Measurements from ENCODE around the gene MACROH2A1.

Gene MACROH2A1

GRCh38 chr5:135425641-135426040 lies 26.6 kb upstream of the MACROH2A1 start:
- no peaks in the 10 kb centered on the region for H3K9me3 ChIP-seq (ENCODE audit: control insufficient read depth, low read length)
- no peaks in the 10 kb centered on the region for H3K27me3 ChIP-seq (ENCODE audit: control insufficient read depth, insufficient read depth, low read length, poor library complexity, severe bottlenecking)
- no peak overlapping the region for H3K4me3 ChIP-seq (ENCODE audit: insufficient read depth, low read depth, low read length)
- H3K4me1 ChIP-seq (ENCODE audit: control insufficient read depth, insufficient read depth, low read length), result no peaks in the 10 kb centered on the region
- H3K36me3 ChIP-seq (ENCODE audit: control insufficient read depth, insufficient read depth, low read length), result no peaks in the 10 kb centered on the region
- no peak overlapping the region for H3K27ac ChIP-seq (ENCODE audit: insufficient read depth, low read depth, low read length, poor library complexity, severe bottlenecking)
- 43 to 50% methylated on average over 2 of the region's 2 CpGs for WGBS, 2 experiments

- Histone ChIP-seq H3K4me1 (ENCODE audit: control insufficient read depth, insufficient read depth, low read length) (no peaks in the 10 kb centered on the region), H3K36me3 (ENCODE audit: control insufficient read depth, insufficient read depth, low read length) (no peaks in the 10 kb centered on the region), H3K27ac (ENCODE audit: insufficient read depth, low read depth, low read length, poor library complexity, severe bottlenecking) (no peak overlapping the region), H3K9me3 (ENCODE audit: control insufficient read depth, low read length) (no peaks in the 10 kb centered on the region), H3K27me3 (ENCODE audit: control insufficient read depth, insufficient read depth, low read length, poor library complexity, severe bottlenecking) (no peaks in the 10 kb centered on the region), H3K4me3 (ENCODE audit: insufficient read depth, low read depth, low read length) (no peak overlapping the region)
- 93 to 95% methylated on average over 1 of the region's 1 CpG for WGBS, 2 experiments
Measured at GRCh38 chr5:135423846-135424168, 24.8 kb upstream of the MACROH2A1 start.

GRCh38 chr5:135423146-135423845 lies 24.3 kb upstream of the MACROH2A1 start:
- H3K4me3 ChIP-seq (ENCODE audit: insufficient read depth, low read depth, low read length), result no peak overlapping the region
- H3K36me3 ChIP-seq (ENCODE audit: control insufficient read depth, insufficient read depth, low read length), result no peaks in the 10 kb centered on the region
- H3K4me1 ChIP-seq (ENCODE audit: control insufficient read depth, insufficient read depth, low read length), result no peaks in the 10 kb centered on the region
- no peak overlapping the region for H3K27ac ChIP-seq (ENCODE audit: insufficient read depth, low read depth, low read length, poor library complexity, severe bottlenecking)
- no peaks in the 10 kb centered on the region for H3K9me3 ChIP-seq (ENCODE audit: control insufficient read depth, low read length)
- H3K27me3 ChIP-seq (ENCODE audit: control insufficient read depth, insufficient read depth, low read length, poor library complexity, severe bottlenecking), result no peaks in the 10 kb centered on the region
- WGBS, 2 experiments, result 92 to 96% methylated on average over 6 to 7 of the region's 7 CpGs

- Histone ChIP-seq H3K27ac (ENCODE audit: insufficient read depth, low read depth, low read length, poor library complexity, severe bottlenecking) (no peak overlapping the region), H3K4me1 (ENCODE audit: control insufficient read depth, insufficient read depth, low read length) (no peaks in the 10 kb centered on the region), H3K4me3 (ENCODE audit: insufficient read depth, low read depth, low read length) (no peak overlapping the region)
Measured at GRCh38 chr5:135422419-135422818, 23.4 kb upstream of the MACROH2A1 start.

GRCh38 chr5:135417083-135417482 lies 18.1 kb upstream of the MACROH2A1 start:
- H3K36me3 ChIP-seq (ENCODE audit: control insufficient read depth, insufficient read depth, low read length), result no peaks in the 10 kb centered on the region
- H3K4me1 ChIP-seq (ENCODE audit: control insufficient read depth, insufficient read depth, low read length), result no peaks in the 10 kb centered on the region
- no peaks in the 10 kb centered on the region for H3K9me3 ChIP-seq (ENCODE audit: control insufficient read depth, low read length)
- H3K27me3 ChIP-seq (ENCODE audit: control insufficient read depth, insufficient read depth, low read length, poor library complexity, severe bottlenecking), result no peaks in the 10 kb centered on the region
- no peak overlapping the region for H3K27ac ChIP-seq (ENCODE audit: insufficient read depth, low read depth, low read length, poor library complexity, severe bottlenecking)
- no peak overlapping the region for H3K4me3 ChIP-seq (ENCODE audit: insufficient read depth, low read depth, low read length)

More at GRCh38 chr5:135422419-135422818, 23.4 kb upstream of the MACROH2A1 start:
- Histone ChIP-seq H3K9me3 (ENCODE audit: control insufficient read depth, low read length) (no peaks in the 10 kb centered on the region), H3K27me3 (ENCODE audit: control insufficient read depth, insufficient read depth, low read length, poor library complexity, severe bottlenecking) (no peaks in the 10 kb centered on the region), H3K36me3 (ENCODE audit: control insufficient read depth, insufficient read depth, low read length) (no peaks in the 10 kb centered on the region)

GRCh38 chr5:135405082-135405481 lies 6.1 kb upstream of the MACROH2A1 start:
- peaks cover 34% of the 10 kb centered on the region for H3K27me3 ChIP-seq (ENCODE audit: control insufficient read depth, insufficient read depth, low read length, poor library complexity, severe bottlenecking)
- H3K27ac ChIP-seq (ENCODE audit: insufficient read depth, low read depth, low read length, poor library complexity, severe bottlenecking), result no peak overlapping the region
- WGBS, 2 experiments, result 87 to 100% methylated on average over 1 to 2 of the region's 2 CpGs

GRCh38 chr5:135402031-135402430 lies 3.0 kb upstream of the MACROH2A1 start:
- Histone ChIP-seq H3K9me3 (ENCODE audit: control insufficient read depth, low read length) (no peaks in the 10 kb centered on the region), H3K4me3 (ENCODE audit: insufficient read depth, low read depth, low read length) (no peak overlapping the region), H3K27ac (ENCODE audit: insufficient read depth, low read depth, low read length, poor library complexity, severe bottlenecking) (no peak overlapping the region), H3K4me1 (ENCODE audit: control insufficient read depth, insufficient read depth, low read length) (peaks cover 14% of the 10 kb centered on the region), H3K36me3 (ENCODE audit: control insufficient read depth, insufficient read depth, low read length) (no peaks in the 10 kb centered on the region), H3K27me3 (ENCODE audit: control insufficient read depth, insufficient read depth, low read length, poor library complexity, severe bottlenecking) (peaks cover 51% of the 10 kb centered on the region)
- 88 to 90% methylated on average over 1 to 2 of the region's 2 CpGs for WGBS, 2 experiments

More at GRCh38 chr5:135405082-135405481, 6.1 kb upstream of the MACROH2A1 start:
- no peaks in the 10 kb centered on the region for H3K36me3 ChIP-seq (ENCODE audit: control insufficient read depth, insufficient read depth, low read length)
- H3K4me3 ChIP-seq (ENCODE audit: insufficient read depth, low read depth, low read length), result no peak overlapping the region
- H3K4me1 ChIP-seq (ENCODE audit: control insufficient read depth, insufficient read depth, low read length), result no peaks in the 10 kb centered on the region
- no peaks in the 10 kb centered on the region for H3K9me3 ChIP-seq (ENCODE audit: control insufficient read depth, low read length)

GRCh38 chr5:135400866-135401265 lies 1.8 kb upstream of the MACROH2A1 start:
- peaks cover 17% of the 10 kb centered on the region for H3K4me1 ChIP-seq (ENCODE audit: control insufficient read depth, insufficient read depth, low read length)
- no peak overlapping the region for H3K4me3 ChIP-seq (ENCODE audit: insufficient read depth, low read depth, low read length)
- H3K36me3 ChIP-seq (ENCODE audit: control insufficient read depth, insufficient read depth, low read length), result no peaks in the 10 kb centered on the region
- no peak overlapping the region for H3K27ac ChIP-seq (ENCODE audit: insufficient read depth, low read depth, low read length, poor library complexity, severe bottlenecking)
- 5 to 6% methylated on average over 5 of the region's 5 CpGs for WGBS, 2 experiments
- H3K9me3 ChIP-seq (ENCODE audit: control insufficient read depth, low read length), result no peaks in the 10 kb centered on the region
- H3K27me3 ChIP-seq (ENCODE audit: control insufficient read depth, insufficient read depth, low read length, poor library complexity, severe bottlenecking), result peaks cover 52% of the 10 kb centered on the region

- H3K27me3 ChIP-seq (ENCODE audit: control insufficient read depth, insufficient read depth, low read length, poor library complexity, severe bottlenecking), result peaks cover 52% of the 10 kb centered on the region
- no peaks in the 10 kb centered on the region for H3K36me3 ChIP-seq (ENCODE audit: control insufficient read depth, insufficient read depth, low read length)
- no peak overlapping the region for H3K27ac ChIP-seq (ENCODE audit: insufficient read depth, low read depth, low read length, poor library complexity, severe bottlenecking)
- no peaks in the 10 kb centered on the region for H3K9me3 ChIP-seq (ENCODE audit: control insufficient read depth, low read length)
- peak overlapping the region; percentile 83 for H3K4me3 ChIP-seq (ENCODE audit: insufficient read depth, low read depth, low read length)
- WGBS, 2 experiments, result 1% methylated on average over 24 to 25 of the region's 25 CpGs
- peaks cover 17% of the 10 kb centered on the region for H3K4me1 ChIP-seq (ENCODE audit: control insufficient read depth, insufficient read depth, low read length)
Measured at GRCh38 chr5:135399794-135400542, 937 bp upstream of the MACROH2A1 start.

GRCh38 chr5:135398160-135398854 lies 724 bp downstream of the MACROH2A1 start:
- peaks cover 17% of the 10 kb centered on the region for H3K4me1 ChIP-seq (ENCODE audit: control insufficient read depth, insufficient read depth, low read length)
- no peaks in the 10 kb centered on the region for H3K36me3 ChIP-seq (ENCODE audit: control insufficient read depth, insufficient read depth, low read length)
- 0 to 1% methylated on average over 43 of the region's 43 CpGs for WGBS, 2 experiments
- peaks cover 50% of the 10 kb centered on the region for H3K27me3 ChIP-seq (ENCODE audit: control insufficient read depth, insufficient read depth, low read length, poor library complexity, severe bottlenecking)
- peak overlapping the region; percentile 83 for H3K4me3 ChIP-seq (ENCODE audit: insufficient read depth, low read depth, low read length)
- no peaks in the 10 kb centered on the region for H3K9me3 ChIP-seq (ENCODE audit: control insufficient read depth, low read length)
- peak overlapping the region; percentile 41 for H3K27ac ChIP-seq (ENCODE audit: insufficient read depth, low read depth, low read length, poor library complexity, severe bottlenecking)
